Measurements from ENCODE around the gene FBLN2.

GRCh38 chr3:13575459-13576061 lies 26.6 kb downstream of the FBLN2 start:
- TF ChIP-seq GABPA (IDR thresholded peaks at IDR 0.05; ENCODE audit: low read depth): no peak
- no peak for TF ChIP-seq CTCF (IDR thresholded peaks at IDR 0.05; ENCODE audit: insufficient read depth, low read length)
- TF ChIP-seq SPI1 (IDR thresholded peaks at IDR 0.05; ENCODE audit: borderline replicate concordance, low read depth): no peak

Data from HL-60 (cell line).